ENCODE measurements around the gene CLIC5.

Gene CLIC5

DNA sequence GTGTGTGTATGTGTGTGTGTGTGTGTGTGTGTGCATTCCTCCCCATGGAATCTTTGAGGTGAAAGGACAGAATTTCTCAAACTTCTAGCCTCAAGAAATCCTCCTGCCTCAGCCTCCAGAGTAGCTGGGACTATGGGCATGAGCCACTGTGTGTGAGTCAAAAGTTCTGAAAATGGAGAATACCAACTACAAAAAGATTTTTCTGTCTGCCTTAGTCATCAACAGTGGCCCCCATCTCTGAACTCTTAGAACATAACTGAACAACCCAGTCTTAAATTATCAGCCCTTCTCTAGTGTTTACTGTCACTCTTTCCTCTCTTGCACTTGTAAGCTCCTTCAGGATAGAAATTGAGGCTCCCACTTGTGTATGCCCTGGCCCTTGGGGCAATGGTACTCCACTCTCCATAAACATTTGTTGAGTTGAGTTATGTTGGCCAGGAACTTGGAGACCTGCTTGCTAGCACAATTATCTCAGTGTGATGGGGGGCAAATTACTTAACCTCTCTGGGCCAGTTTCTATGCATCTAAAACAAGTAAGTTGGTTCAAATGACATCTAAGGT lies 35.3 kb upstream of the CLIC5 start:
- DNase-seq (ENCODE audit: low read depth in 1 of 2, low spot score in 1 of 2): no peak
- in situ Hi-C loops (cut with HindIII; ENCODE audit: low pct_unique_long_range_greater_than_20kb, low sequenced_read_pairs): no loop called here
- TF ChIP-seq JUND (IDR thresholded peaks at IDR 0.05; ENCODE audit: low read depth): no peak

DNA sequence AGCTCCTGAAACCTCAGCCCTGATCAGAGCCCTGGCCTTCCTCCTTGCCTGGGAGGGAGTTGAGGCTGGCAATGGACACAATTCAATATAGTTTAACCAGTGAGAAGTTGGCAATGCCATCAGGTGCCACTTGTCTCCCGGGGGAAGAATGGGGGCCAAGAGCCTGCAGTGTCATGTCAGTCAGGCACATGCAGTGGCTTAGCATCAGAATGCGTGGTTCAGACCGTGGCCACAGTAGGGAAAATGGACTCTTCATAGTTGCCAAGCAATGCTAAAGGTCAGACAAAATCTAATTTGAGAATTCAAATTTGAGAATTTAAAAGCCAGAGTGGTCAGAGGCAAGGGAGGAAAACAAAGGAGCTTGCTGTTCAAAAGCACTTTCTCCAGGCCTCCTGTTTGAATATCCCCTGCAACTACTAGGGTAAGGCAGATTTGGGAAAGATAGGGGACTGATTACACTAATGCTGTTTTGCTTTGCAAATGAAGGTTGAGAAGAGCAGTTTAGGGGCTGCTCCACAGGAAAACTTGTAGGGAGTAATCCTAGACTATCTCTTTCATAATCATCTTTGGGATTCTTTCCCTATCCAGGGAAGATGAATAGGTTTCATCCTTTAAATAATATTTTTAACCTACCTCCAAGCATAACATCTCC lies 33.1 kb upstream of the CLIC5 start:
- no peak for DNase-seq (ENCODE audit: low read depth in 1 of 2, low spot score in 1 of 2)
- in situ Hi-C loops (cut with HindIII; ENCODE audit: low pct_unique_long_range_greater_than_20kb, low sequenced_read_pairs): no loop called here
- TF ChIP-seq JUND (IDR thresholded peaks at IDR 0.05; ENCODE audit: low read depth): no peak

DNA sequence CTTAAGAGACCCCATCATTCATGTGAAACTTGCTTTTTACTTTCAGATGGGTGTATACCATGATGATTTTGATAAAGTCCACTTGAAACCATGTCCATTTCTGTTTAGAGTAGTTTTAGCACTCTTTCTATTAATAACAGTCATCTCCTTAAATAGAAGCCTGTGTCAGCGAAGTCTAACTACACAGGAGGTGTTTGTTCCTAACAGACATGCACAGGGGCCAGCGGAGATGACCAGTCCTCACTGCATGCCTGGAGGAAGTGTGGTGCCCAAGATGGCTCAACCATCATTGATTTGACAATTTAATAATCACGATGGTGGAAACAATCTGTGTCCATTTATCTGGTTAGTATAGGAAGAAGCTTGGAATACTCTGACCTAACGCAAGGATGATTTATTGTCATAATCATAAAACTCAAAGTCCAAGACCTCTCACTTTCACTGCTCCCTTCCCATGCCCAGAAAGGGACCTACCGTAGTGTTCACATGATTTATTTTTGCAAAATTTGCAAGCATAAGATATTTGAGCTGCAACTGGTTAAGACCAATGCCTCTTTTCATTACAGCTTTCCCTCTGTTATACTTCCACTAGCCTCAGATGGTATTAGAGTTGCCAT lies 31.0 kb upstream of the CLIC5 start:
- no peak for TF ChIP-seq JUND (IDR thresholded peaks at IDR 0.05; ENCODE audit: low read depth)
- in situ Hi-C loops (cut with HindIII; ENCODE audit: low pct_unique_long_range_greater_than_20kb, low sequenced_read_pairs): no loop called here
- no peak for DNase-seq (ENCODE audit: low read depth in 1 of 2, low spot score in 1 of 2)

DNA sequence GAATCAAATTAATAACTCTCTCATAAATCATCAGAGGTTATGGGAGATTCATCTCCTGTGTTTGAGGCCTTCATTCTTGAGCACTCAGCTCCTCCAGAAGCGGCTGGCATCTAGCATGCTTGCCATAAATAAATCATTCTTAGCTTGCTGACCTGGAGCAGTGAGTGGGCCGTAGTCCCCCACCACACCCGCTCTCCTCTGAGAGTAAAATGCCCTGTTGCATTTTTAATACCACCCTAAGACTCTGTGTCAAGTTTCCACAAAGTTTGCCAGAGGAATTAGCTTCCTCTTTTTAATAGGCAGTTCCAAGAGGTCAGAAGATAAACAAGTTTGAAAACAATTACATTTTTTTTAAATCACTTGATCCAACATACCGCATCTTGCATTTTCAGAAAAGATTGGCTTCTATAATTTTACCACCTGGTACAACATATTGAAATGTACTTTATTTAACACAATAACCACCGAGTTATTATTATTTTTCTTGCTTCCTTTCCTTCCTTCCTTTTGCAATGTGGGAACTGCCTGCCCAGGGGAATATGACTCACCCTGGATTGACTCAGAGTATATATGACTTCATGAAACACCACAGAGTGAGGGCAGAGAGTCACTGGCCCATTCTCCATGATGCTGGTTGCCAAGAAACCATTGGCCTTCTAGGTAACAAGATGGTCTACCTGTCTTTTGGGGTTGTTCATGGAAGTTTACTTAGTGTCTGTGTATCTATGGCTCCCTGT lies 29.4 kb upstream of the CLIC5 start:
- no peak for TF ChIP-seq JUND (IDR thresholded peaks at IDR 0.05; ENCODE audit: low read depth)
- in situ Hi-C loops (cut with HindIII; ENCODE audit: low pct_unique_long_range_greater_than_20kb, low sequenced_read_pairs): no loop called here
- DNase-seq (ENCODE audit: low read depth in 1 of 2, low spot score in 1 of 2): peak in 1 of 2 experiments; percentile 20

DNA sequence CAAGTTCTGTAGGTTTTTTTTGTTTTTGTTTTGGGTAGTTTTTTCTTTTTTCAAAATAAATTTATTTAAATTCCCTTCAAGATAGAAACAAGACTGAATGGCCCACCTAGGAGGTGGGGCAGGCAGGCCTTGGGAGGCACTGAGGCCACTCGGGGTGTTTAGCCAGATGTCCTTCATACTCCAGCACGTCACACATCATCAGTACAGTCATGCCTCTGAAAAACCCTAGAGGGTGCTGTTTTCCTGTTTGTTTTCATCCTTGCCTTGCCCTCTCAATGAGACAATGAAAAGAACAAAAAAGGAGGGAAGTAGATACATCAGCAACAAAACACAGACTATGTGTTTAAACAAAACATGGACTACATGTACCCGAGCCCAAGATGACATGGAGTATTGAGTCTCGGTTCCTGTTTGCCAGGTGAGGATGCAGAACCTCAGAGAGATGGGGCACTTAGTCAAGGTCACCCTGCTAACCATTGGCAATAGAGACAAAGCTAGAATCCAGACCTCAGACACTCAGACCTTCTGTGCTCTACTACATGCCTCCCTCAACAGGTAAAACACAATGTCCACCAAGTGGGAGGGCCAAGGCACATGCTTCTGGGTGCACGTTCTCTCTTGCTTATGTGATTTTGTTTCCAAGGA lies 26.8 kb upstream of the CLIC5 start:
- in situ Hi-C loops (cut with HindIII; ENCODE audit: low pct_unique_long_range_greater_than_20kb, low sequenced_read_pairs): no loop called here
- no peak for TF ChIP-seq JUND (IDR thresholded peaks at IDR 0.05; ENCODE audit: low read depth)
- DNase-seq (ENCODE audit: low read depth in 1 of 2, low spot score in 1 of 2): peak in 1 of 2 experiments; percentile 65

DNA sequence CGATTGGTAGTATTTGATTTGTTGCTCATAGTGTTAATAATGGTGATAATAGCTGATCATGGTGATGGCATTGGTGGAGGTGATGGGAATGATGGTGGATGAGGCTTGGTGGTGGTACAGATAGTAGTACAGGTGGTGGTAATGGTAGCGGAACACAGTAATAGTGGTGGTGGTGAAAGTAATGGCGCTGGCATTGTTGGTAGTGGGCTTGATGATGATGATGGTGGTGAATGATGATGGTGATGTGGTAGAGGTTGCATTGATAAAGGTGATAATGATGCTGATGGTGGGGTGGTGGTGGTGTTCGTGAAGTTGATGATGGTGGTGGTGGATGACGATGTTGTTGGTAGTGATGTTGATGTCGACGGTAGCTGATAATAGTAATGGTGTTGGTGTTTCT lies 24.6 kb upstream of the CLIC5 start:
- in situ Hi-C loops (cut with HindIII; ENCODE audit: low pct_unique_long_range_greater_than_20kb, low sequenced_read_pairs): no loop called here

DNA sequence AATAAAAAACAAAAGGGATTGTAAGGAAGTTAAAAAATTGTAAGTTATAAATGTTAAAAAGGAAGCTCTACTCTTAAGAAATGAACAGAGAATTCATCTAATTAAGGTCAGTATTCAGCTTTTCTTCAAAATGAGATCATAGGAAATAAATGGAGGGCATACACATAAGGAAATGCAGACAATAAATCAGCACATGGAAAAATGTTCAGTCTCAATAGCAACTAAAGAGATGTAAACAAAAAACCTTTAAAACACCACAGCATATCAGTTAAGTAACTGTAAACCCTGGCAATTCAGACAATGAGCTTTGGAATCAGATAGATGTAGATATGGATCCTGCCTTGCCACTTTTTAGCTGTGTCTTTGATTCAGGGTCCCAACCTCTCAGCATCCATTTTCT lies 24.0 kb upstream of the CLIC5 start:
- in situ Hi-C loops (cut with HindIII; ENCODE audit: low pct_unique_long_range_greater_than_20kb, low sequenced_read_pairs): no loop called here
- TF ChIP-seq JUND (IDR thresholded peaks at IDR 0.05; ENCODE audit: low read depth): no peak

More for the DNA sequence above, 24.6 kb upstream of the CLIC5 start:
- no peak for DNase-seq (ENCODE audit: low read depth in 1 of 2, low spot score in 1 of 2)
- TF ChIP-seq JUND (IDR thresholded peaks at IDR 0.05; ENCODE audit: low read depth): no peak

DNA sequence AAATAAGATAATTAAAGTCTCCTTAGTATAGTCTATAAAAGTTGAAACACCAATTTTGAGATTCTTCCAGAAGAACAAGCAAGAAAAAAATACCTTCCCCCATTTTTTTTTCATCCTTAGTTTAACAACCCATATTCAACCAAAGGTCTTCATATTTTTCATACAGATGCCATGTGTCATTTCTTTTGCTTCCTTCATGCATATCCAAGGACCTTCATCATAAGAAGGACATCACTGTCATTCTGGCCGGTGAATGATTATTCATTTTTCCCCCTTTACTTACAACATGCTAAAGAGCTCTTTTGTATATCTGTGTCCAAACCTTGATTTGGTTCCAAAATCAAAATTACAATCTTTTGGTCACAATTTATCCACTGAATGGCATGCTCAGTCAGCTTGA lies 21.3 kb upstream of the CLIC5 start:
- in situ Hi-C loops (cut with HindIII; ENCODE audit: low pct_unique_long_range_greater_than_20kb, low sequenced_read_pairs): no loop called here
- DNase-seq (ENCODE audit: low read depth in 1 of 2, low spot score in 1 of 2): no peak
- TF ChIP-seq JUND (IDR thresholded peaks at IDR 0.05; ENCODE audit: low read depth): no peak

More for the DNA sequence above, 24.0 kb upstream of the CLIC5 start:
- DNase-seq (ENCODE audit: low read depth in 1 of 2, low spot score in 1 of 2): no peak

DNA sequence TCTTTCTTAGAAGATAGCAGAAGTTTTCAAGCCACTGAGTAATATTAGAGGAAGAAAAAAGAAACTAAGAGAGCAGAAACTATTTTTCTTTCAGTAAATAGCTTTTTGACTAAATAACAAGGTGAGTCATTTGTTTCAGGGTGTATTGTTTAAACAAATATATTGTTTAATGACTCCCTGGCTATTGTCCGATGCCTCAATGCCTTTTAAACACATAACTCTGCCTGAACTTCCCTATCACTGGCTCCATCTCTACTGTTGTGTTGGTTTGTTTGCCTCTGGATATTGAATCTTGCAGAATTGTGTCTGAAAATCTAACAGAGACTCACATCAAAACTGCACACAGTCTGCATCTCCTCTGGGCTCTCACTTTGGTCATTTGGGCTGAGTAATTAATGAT lies 19.6 kb upstream of the CLIC5 start:
- DNase-seq (ENCODE audit: low read depth in 1 of 2, low spot score in 1 of 2): peak in 1 of 2 experiments; percentile 24
- in situ Hi-C loops (cut with HindIII; ENCODE audit: low pct_unique_long_range_greater_than_20kb, low sequenced_read_pairs): no loop called here
- TF ChIP-seq JUND (IDR thresholded peaks at IDR 0.05; ENCODE audit: low read depth): no peak

DNA sequence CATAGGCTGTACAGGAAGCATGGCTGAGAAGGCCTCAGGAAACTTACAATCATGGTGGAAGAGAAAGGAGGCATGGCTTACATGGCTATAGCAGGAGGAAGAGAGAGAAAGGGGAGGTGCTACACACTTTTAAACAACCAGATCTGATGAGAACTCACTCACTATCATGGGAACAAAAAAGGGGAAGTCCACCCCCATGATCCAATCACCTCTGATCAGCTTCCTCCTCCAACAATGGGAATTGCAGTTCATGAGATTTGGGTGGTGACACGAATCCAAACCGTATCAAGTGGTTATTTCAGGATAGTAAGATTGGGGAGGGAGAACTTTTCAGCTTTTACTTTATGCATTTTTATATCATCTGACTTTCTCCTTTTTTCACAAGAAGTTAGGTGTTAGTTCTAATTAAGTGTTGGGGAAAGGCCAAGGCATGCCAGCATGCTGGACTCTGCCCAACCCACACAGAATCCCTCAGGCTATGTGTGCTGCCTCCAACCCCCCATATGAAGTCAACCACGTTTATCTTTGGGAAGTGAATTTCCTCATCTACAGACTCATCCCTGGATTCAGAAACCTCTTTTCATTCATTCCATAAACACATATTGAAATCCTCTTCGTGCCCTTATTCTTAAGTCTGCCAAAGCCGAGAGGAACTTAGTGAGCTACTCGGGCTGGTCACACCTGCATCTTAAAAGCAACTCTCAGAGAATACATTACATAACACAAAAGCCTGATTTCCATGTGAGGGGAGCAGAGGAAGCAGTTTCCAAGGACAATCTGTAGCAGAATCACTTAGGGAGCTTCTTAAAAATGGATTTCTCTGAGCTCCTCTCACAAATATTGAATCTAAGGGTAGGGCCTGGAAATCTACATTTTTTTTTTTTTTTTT lies 16.7 kb upstream of the CLIC5 start:
- in situ Hi-C loops (cut with HindIII; ENCODE audit: low pct_unique_long_range_greater_than_20kb, low sequenced_read_pairs): no loop called here
- no peak for DNase-seq (ENCODE audit: low read depth in 1 of 2, low spot score in 1 of 2)
- TF ChIP-seq JUND (IDR thresholded peaks at IDR 0.05; ENCODE audit: low read depth): no peak

DNA sequence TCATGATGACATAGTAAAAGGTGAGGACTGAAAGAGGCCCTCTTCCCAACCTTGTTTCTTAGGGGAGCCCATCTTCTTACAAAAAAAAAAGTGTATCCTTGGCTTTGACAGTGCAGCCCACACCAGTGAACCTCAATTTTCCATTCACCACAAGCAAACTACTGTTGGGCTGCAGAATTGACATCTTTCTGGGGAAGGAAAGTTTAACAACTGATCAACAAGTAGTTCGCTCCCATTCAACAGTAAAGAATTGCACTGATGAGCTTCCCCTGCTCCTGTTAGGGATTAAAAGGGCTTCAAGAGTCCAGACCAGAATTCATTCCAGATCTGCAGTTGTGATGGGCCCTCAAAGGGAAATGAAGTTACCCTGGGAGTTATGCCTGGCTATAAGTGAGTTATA lies 13.9 kb upstream of the CLIC5 start:
- in situ Hi-C loops (cut with HindIII; ENCODE audit: low pct_unique_long_range_greater_than_20kb, low sequenced_read_pairs): no loop called here
- DNase-seq (ENCODE audit: low read depth in 1 of 2, low spot score in 1 of 2): no peak
- TF ChIP-seq JUND (IDR thresholded peaks at IDR 0.05; ENCODE audit: low read depth): no peak

DNA sequence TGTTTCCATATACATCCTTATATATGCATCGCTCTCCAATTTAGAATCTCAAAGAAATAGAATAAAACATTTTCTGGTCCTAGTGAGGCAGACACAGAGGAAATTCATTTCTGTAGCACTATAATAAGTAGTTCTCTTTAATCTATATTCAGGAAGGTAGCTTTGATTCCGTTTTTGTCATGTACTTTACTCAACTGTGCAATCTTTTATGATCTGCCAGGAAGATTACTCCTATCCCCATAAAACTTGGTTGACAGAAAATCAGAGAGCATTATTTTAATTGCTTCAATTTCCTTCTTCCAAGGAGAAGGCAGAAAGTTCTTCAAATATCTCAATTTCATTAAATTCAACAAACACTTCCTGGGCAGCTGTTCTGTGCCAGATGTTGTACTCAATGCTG lies 10.6 kb upstream of the CLIC5 start:
- no peak for DNase-seq (ENCODE audit: low read depth in 1 of 2, low spot score in 1 of 2)
- TF ChIP-seq JUND (IDR thresholded peaks at IDR 0.05; ENCODE audit: low read depth): no peak
- in situ Hi-C loops (cut with HindIII; ENCODE audit: low pct_unique_long_range_greater_than_20kb, low sequenced_read_pairs): no loop called here

Measured in T47D (cell line).